ENCODE results near the gene F3. TPM values are rescaled to one million over a fixed set of nuclear protein-coding genes. Genes with fewer than 3 reads are reported as not detected.

The F3 gene
- total and polyA plus RNA-seq, 9 of the 15 experiments (the other 6 are each of a cell fraction or from before 2014, with no cell fraction given) = 0.24 to 0.28 TPM; not detected in 7

- TF ChIP-seq PURB (CRISPR knock-in tag; IDR thresholded peaks at IDR 0.05; ENCODE audit: low read depth) = no peak
- TF ChIP-seq ZNF695 (CRISPR knock-in tag; IDR thresholded peaks at IDR 0.05) = no peak
- TF ChIP-seq ZNF518B (CRISPR knock-in tag; IDR thresholded peaks at IDR 0.05) = no peak
These were observed 6.5 kb downstream of the F3 start for GRCh38 chr1:94535095-94535494.

More at GRCh38 chr1:94535095-94535494, 6.5 kb downstream of the F3 start:
- Histone ChIP-seq H3K9ac (ENCODE audit: insufficient read depth in 1 of 2, low read depth in 2 of 2, low read length in 2 of 2) (no peak overlapping the region), H4K20me1 (replicated peaks; ENCODE audit: control insufficient read depth, insufficient read depth, low read length) (no peaks in the 10 kb centered on the region), H3K36me3 (ENCODE audit: control insufficient read depth, insufficient read depth, low read length) (no peaks in the 10 kb centered on the region), H3K9me3 (replicated peaks; ENCODE audit: control insufficient read depth, insufficient read depth, low read depth, low read length) (no peaks in the 10 kb centered on the region), H3K27ac (ENCODE audit: extremely low read depth, low read depth, low read length) (no peak overlapping the region), H3K4me2 (ENCODE audit: insufficient read depth, low read length) (no peak overlapping the region), H3K27me3 (ENCODE audit: control insufficient read depth in 2 of 2, insufficient read depth in 2 of 2, low read length in 2 of 2) (peaks cover 22 to 51% of the 10 kb centered on the region in 2 experiments), H3K79me2 (ENCODE audit: control insufficient read depth, insufficient read depth, low read length) (no peaks in the 10 kb centered on the region), H2AFZ (ENCODE audit: low read depth, low read length) (no peak overlapping the region), H3K4me1 (replicated peaks in 1 of 2; ENCODE audit: control insufficient read depth in 2 of 2, insufficient read depth in 2 of 2, low read length in 2 of 2) (no peaks in the 10 kb centered on the region), H3K9me1 (ENCODE audit: control insufficient read depth, insufficient read depth, low read length) (no peaks in the 10 kb centered on the region), H3K4me3 (no peak overlapping the region)
- WGBS (ENCODE audit: insufficient coverage, low coverage, missing lambda C conversion rate) = 11% methylated on average over 5 of the region's 5 CpGs
- ATAC-seq (no peak), FAIRE-seq (no peak), DNase-seq (ENCODE audit: extremely low read depth in 1 of 4, low spot score in 3 of 4) (no peak)
- ChIA-PET POLR2A (no interaction called here), CTCF (ENCODE audit: low intra/inter-chr PET ratio) (no interaction called here)
- in situ Hi-C loops (cut with MboI) = no loop called here
- intact Hi-C loops (cut with micrococcal nuclease) = no loop called here
- BruUV-seq (replicated peaks) = no TSS peak

All from K562 (cell line).